Cardiac septum (tissue), 1 donor: ENCODE measurements around the gene FXN. TPM values are rescaled to one million over a fixed set of nuclear protein-coding genes. Genes with fewer than 3 reads are reported as not detected.

ENCODE experiments used
- total RNA-seq: library from RNA; stranded (reverse); fragmentation: NEBNext Ultra II Directional; extraction: Animal tissue kit (Norgen Biotek cat#: 25700); gene quantifications from one replicate; pipeline ENCODE4 v1.2.1, GENCODE V29; 2021
- donor health status: DM: no; HTN: no; CAD: no.

The FXN gene
- total RNA-seq, 1 donor from 2014 or later: 22.9 TPM

Other genes with a start within 250 kb of the FXN start
- gene PRKACG, start 21.6 kb upstream of the FXN start, total RNA-seq: not detected
- gene TJP2, start 138.5 kb downstream of the FXN start, total RNA-seq: 67.0 TPM